Measurements from ENCODE around the gene PDGFD. TPM values are rescaled to one million over a fixed set of nuclear protein-coding genes. Genes with fewer than 3 reads are reported as not detected.
A peak's percentile ranks its signal among the peaks of the same experiment; 100 is the strongest.

Gene PDGFD
- total RNA-seq, 1 experiment from 2014 or later, result 38.6 TPM

- DNase-seq (ENCODE audit: low read depth), result peak; percentile 52
Measured at GRCh38 chr11:103958475-103959215, 205.3 kb downstream of the PDGFD start.

- DNase-seq (ENCODE audit: low read depth), result no peak
Measured at GRCh38 chr11:103953797-103954486, 210.0 kb downstream of the PDGFD start.

GRCh38 chr11:103949781-103950180, 214.2 kb downstream of the PDGFD start:
- DNase-seq (ENCODE audit: low read depth), result peak; percentile 76

GRCh38 chr11:103948187-103948763, 215.7 kb downstream of the PDGFD start:
- DNase-seq (ENCODE audit: low read depth), result peak; percentile 37

- peak; percentile 92 for DNase-seq (ENCODE audit: low read depth)
Measured at GRCh38 chr11:103947546-103947919, 216.4 kb downstream of the PDGFD start.

GRCh38 chr11:103946793-103947545, 217.0 kb downstream of the PDGFD start:
- peak; percentile 47 for DNase-seq (ENCODE audit: low read depth)

- DNase-seq (ENCODE audit: low read depth), result no peak
Measured at GRCh38 chr11:103944251-103944940, 219.6 kb downstream of the PDGFD start.

- no peak for DNase-seq (ENCODE audit: low read depth)
Measured at GRCh38 chr11:103942646-103943045, 221.3 kb downstream of the PDGFD start.

GRCh38 chr11:103940551-103940950, 223.4 kb downstream of the PDGFD start:
- peak; percentile 94 for DNase-seq (ENCODE audit: low read depth)

GRCh38 chr11:103939694-103940093, 224.3 kb downstream of the PDGFD start:
- DNase-seq (ENCODE audit: low read depth), result no peak

GRCh38 chr11:103936059-103936458, 227.9 kb downstream of the PDGFD start:
- DNase-seq (ENCODE audit: low read depth), result peak; percentile 60

GRCh38 chr11:103935219-103935618, 228.7 kb downstream of the PDGFD start:
- no peak for DNase-seq (ENCODE audit: low read depth)

- DNase-seq (ENCODE audit: low read depth), result no peak
Measured at GRCh38 chr11:103929170-103929903, 234.6 kb downstream of the PDGFD start.

- DNase-seq (ENCODE audit: low read depth), result no peak
Measured at GRCh38 chr11:103928802-103929161, 235.2 kb downstream of the PDGFD start.

- DNase-seq (ENCODE audit: low read depth), result no peak
Measured at GRCh38 chr11:103928040-103928801, 235.7 kb downstream of the PDGFD start.

- DNase-seq (ENCODE audit: low read depth), result peak; percentile 48
Measured at GRCh38 chr11:103927535-103927934, 236.4 kb downstream of the PDGFD start.

GRCh38 chr11:103926990-103927389, 237.0 kb downstream of the PDGFD start:
- no peak for DNase-seq (ENCODE audit: low read depth)

- peak; percentile 37 for DNase-seq (ENCODE audit: low read depth)
Measured at GRCh38 chr11:103924166-103925013, 239.6 kb downstream of the PDGFD start.

- peak; percentile 85 for DNase-seq (ENCODE audit: low read depth)
Measured at GRCh38 chr11:103923451-103923931, 240.5 kb downstream of the PDGFD start.
